Kidney (tissue), 14 donors: Measurements from ENCODE around the gene DENR. TPM values are rescaled to one million over a fixed set of nuclear protein-coding genes. Genes with fewer than 3 reads are reported as not detected.

Experiments
- DNase-seq, 5 donors: peaks; one replicate each; pipeline ENCODE4 v3.0.0-alpha.2; 2013 to 2020
- FAIRE-seq: peaks from 2 replicates; lab custom pipeline; 2012; peaks lifted over from hg19 to GRCh38; lab: Jason Lieb, UNC
- H3K27ac ChIP-seq, 2 donors: one replicate each; pipeline ENCODE4 v1.7.0; 2013; ENCODE audit warnings: low read depth in 2 of 2, low read length in 2 of 2, inconsistent platforms in 1 of 2
- H3K27me3 ChIP-seq: one replicate; pipeline ENCODE4 v1.7.1; 2013; ENCODE audit warnings: low read length, inconsistent platforms; ENCODE audit not compliant: control insufficient read depth, insufficient read depth
- H3K36me3 ChIP-seq, 3 donors: one replicate each; pipeline versions ENCODE4 v1.7.0 to v1.7.1; 2013; ENCODE audit warnings: low read length in 3 of 3, control low read depth in 1 of 3, inconsistent platforms in 1 of 3; ENCODE audit not compliant: insufficient read depth in 3 of 3, control insufficient read depth in 2 of 3
- H3K4me1 ChIP-seq, 3 donors: one replicate each; pipeline versions ENCODE4 v1.7.0 to v1.7.1; 2013; ENCODE audit warnings: low read length in 3 of 3, inconsistent platforms in 1 of 3, low read depth in 1 of 3; ENCODE audit not compliant: control insufficient read depth in 2 of 3, insufficient read depth in 2 of 3
- H3K4me3 ChIP-seq, 3 donors: one replicate each; pipeline versions ENCODE4 v1.7.0 to v1.8.1; 2013; ENCODE audit warnings: low read length in 3 of 3, control low read depth in 1 of 3, inconsistent platforms in 1 of 3
- H3K9ac ChIP-seq, 3 donors: one replicate each; pipeline versions ENCODE4 v1.7.0 to v1.7.1; 2013; ENCODE audit warnings: low read length in 3 of 3, control low read depth in 1 of 3, inconsistent platforms in 1 of 3
- H3K9me3 ChIP-seq, 3 donors: one replicate each; pipeline versions ENCODE4 v1.7.0 to v1.7.1; 2013; ENCODE audit warnings: low read length in 3 of 3, control low read depth in 1 of 3, inconsistent platforms in 1 of 3; ENCODE audit not compliant: control insufficient read depth in 2 of 3, insufficient read depth in 1 of 3
- intact Hi-C: fragments of 100-400 bp; cut with DNase I; formaldehyde crosslinking; loops from one replicate; pipeline ENCODE4 v1.11.1; 2022
- polyA plus RNA-seq: library from polyadenylated mRNA; stranded (reverse); fragments of 350-450 nt; fragmentation: Illumina TruSeq; extraction: RNeasy Lipid Tissue Mini Kit (QIAGEN cat#74804); gene quantifications from one replicate; pipeline ENCODE4 v1.2.3, GENCODE V29; 2014; ENCODE audit warnings: low read depth, low replicate concordance; ENCODE audit not compliant: insufficient read depth
- total RNA-seq: library from RNA; stranded (reverse); fragmentation: NEBNext Ultra II Directional; extraction: Animal tissue kit (Norgen Biotek cat#: 25700); gene quantifications from one replicate; pipeline ENCODE4 v1.2.1, GENCODE V29; 2021
- TF ChIP-seq, protein P1 (sequence below): IDR thresholded peaks from 3 replicates; pipeline ENCODE4 v1.5.1; 2012; ENCODE audit warnings: mild to moderate bottlenecking, moderate library complexity, borderline replicate concordance; ENCODE audit not compliant: insufficient read depth; ENCODE audit errors: extremely low read depth
- donor health status: control.
- donor health status: control.
- donor health status: control.
- donor health status: control.
- donor health status: control.
- donor health status: DM: yes; HTN: yes; CAD: no.
- donor health status: Normal renal cell carcinoma (clear cell type).

Gene DENR
- total and polyA plus RNA-seq, 2 donors from 2014 or later = 31.5 to 35.7 TPM

DNA sequence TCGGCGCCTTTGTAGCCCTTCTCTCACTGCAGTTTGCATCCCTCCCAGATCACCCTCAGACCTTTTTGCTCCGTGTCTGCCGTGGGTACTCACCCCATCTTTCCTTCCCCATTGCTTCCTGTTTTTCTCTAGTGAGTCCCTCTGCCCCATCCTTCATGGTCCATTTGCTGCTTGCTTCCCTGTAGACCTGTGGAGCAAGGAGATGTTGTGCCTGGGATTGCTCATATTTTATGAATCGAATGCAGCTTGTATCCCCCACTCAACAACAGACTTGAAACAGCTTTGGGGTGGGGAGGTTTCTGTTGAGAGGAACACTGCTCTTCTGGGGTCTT, 661 bp downstream of the DENR start:
- FAIRE-seq (no peak), DNase-seq (peak in 1 of 5 donors; percentile 47)
- Histone ChIP-seq H3K9ac (peak overlapping the region; percentile 38 to 93 (median 67)), H3K27ac (peak overlapping the region in 1 of 2 donors; percentile 55), H3K4me3 (peak overlapping the region; percentile 69 to 88 (median 84)), H3K36me3 (peaks cover 4 to 22% (median 7%) of the 10 kb centered on the region in 3 donors), H3K4me1 (peaks cover 5 to 10% (median 6%) of the 10 kb centered on the region in 3 donors), H3K9me3 (no peaks in the 10 kb centered on the region), H3K27me3 (no peaks in the 10 kb centered on the region)
- TF ChIP-seq, protein P1, sequence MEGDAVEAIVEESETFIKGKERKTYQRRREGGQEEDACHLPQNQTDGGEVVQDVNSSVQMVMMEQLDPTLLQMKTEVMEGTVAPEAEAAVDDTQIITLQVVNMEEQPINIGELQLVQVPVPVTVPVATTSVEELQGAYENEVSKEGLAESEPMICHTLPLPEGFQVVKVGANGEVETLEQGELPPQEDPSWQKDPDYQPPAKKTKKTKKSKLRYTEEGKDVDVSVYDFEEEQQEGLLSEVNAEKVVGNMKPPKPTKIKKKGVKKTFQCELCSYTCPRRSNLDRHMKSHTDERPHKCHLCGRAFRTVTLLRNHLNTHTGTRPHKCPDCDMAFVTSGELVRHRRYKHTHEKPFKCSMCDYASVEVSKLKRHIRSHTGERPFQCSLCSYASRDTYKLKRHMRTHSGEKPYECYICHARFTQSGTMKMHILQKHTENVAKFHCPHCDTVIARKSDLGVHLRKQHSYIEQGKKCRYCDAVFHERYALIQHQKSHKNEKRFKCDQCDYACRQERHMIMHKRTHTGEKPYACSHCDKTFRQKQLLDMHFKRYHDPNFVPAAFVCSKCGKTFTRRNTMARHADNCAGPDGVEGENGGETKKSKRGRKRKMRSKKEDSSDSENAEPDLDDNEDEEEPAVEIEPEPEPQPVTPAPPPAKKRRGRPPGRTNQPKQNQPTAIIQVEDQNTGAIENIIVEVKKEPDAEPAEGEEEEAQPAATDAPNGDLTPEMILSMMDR = no peak
- intact Hi-C loops = no loop called here

DNA sequence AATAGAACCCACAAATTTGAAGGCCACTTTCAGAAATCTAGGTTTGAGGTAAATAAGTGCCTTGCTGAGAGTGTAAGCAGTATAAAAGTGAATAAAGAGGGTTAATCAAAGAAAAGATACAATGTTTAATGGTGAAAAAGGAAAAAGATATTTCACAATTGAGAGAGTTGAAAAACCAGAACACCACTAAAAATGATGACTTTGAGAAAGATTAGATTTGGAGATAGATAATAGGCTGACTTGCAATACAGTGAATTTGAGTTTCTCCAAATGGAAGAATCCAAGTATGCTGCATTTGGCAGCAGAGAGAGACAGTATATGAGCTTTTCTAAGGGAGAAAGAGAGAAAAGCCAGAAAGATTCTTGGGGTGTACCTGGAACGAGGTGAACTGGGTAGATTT, 2.2 kb downstream of the DENR start:
- TF ChIP-seq, protein P1 = no peak
- FAIRE-seq (no peak), DNase-seq (no peak)
- no peaks in the 10 kb centered on the region for H3K27me3 ChIP-seq
- H3K9ac ChIP-seq = no peak overlapping the region
- peaks cover 6 to 22% (median 10%) of the 10 kb centered on the region in 3 donors for H3K36me3 ChIP-seq
- H3K4me3 ChIP-seq = no peak overlapping the region
- no peaks in the 10 kb centered on the region for H3K9me3 ChIP-seq
- no peak overlapping the region for H3K27ac ChIP-seq
- intact Hi-C loops = no loop called here
- peaks cover 5 to 10% (median 6%) of the 10 kb centered on the region in 3 donors for H3K4me1 ChIP-seq

DNA sequence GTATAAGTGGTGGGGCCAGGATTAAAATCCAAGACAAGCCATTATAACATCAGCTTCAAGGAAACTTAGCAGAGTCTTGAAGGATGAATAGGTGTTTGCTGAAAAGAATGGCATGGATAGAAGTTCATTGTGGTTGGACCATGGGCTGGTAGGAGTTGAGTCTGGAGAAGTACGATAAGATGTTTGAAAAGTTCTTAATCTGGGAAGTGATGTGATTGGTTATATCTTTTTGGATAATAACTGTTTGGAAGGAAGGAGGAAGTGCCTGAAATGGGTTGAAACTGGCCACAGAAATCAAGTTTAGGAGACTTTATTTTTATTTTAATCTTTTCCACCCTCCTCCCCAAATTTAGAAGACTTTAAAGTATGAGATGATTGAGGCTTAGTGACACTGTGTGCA, 4.9 kb downstream of the DENR start:
- intact Hi-C loops = no loop called here
- Histone ChIP-seq H3K27me3 (no peaks in the 10 kb centered on the region), H3K4me3 (no peak overlapping the region), H3K36me3 (peaks cover 12 to 29% (median 12%) of the 10 kb centered on the region in 3 donors), H3K9me3 (no peaks in the 10 kb centered on the region), H3K4me1 (peaks cover 5 to 10% (median 6%) of the 10 kb centered on the region in 3 donors), H3K27ac (no peak overlapping the region), H3K9ac (no peak overlapping the region)
- DNase-seq (no peak), FAIRE-seq (no peak)
- TF ChIP-seq, protein P1 = no peak

DNA sequence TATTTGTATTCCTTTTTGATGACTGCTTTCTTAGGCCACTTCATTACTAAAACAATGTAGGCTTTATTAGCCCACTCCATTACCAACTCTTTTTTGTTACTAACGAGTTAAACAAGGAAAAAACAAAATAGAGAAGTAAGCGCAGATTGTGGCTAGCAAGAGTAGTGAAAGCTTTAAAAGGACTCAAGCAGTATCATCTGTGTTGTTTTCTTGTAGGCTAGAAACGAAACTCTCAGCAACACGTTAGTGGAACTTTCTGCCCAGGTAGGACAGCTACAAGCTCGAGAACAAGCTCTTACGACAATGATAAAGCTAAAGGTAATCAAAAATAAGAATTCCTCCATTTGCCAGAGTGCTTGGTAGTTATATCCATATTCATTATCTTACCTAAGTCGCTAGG, 32.9 kb downstream of the DENR start:
- H3K9ac ChIP-seq = no peak overlapping the region
- no peaks in the 10 kb centered on the region for H3K4me1 ChIP-seq
- FAIRE-seq (no peak), DNase-seq (no peak)
- intact Hi-C loops = no loop called here
- TF ChIP-seq, protein P1 = no peak
- no peak overlapping the region for H3K27ac ChIP-seq
- H3K27me3 ChIP-seq = no peaks in the 10 kb centered on the region
- H3K4me3 ChIP-seq = no peak overlapping the region
- H3K36me3 ChIP-seq = no peaks in the 10 kb centered on the region
- H3K9me3 ChIP-seq = no peaks in the 10 kb centered on the region
